Tibial nerve (tissue), 4 donors: ENCODE data around the gene ZNF648. TPM values are rescaled to one million over a fixed set of nuclear protein-coding genes. Genes with fewer than 3 reads are reported as not detected.

Source experiments
- DNase-seq, 2 donors: peaks; one replicate each; pipeline ENCODE4 v3.0.0-alpha.2; 2019; ENCODE audit warnings: low spot score in 2 of 2
- H3K27ac ChIP-seq, 4 donors: fragments of 200-600 bp; sonication (generic) in 3 of 4; one replicate each; pipeline ENCODE4 v1.5.1; 2017 to 2019; ENCODE audit warnings: mild to moderate bottlenecking in 1 of 4
- H3K27me3 ChIP-seq, 2 donors: fragments of 200-600 bp; sonication (generic) in 1 of 2; one replicate each; pipeline versions ENCODE4 v1.5.1 to v1.6.0; 2017 to 2019
- H3K36me3 ChIP-seq, 3 donors: fragments of 200-600 bp; sonication (generic); one replicate each; pipeline ENCODE4 v1.5.1; 2018 to 2019
- H3K4me1 ChIP-seq, 4 donors: fragments of 200-600 bp; sonication (generic) in 3 of 4; one replicate each; pipeline ENCODE4 v1.5.1; 2017 to 2019
- H3K4me3 ChIP-seq, 4 donors: fragments of 200-600 bp; sonication (generic) in 3 of 4; one replicate each; pipeline ENCODE4 v1.5.1; 2017 to 2019; ENCODE audit warnings: mild to moderate bottlenecking in 1 of 4, moderate library complexity in 1 of 4
- H3K9me3 ChIP-seq, 4 donors: fragments of 200-600 bp; sonication (generic) in 3 of 4; one replicate each; pipeline ENCODE4 v1.5.1; 2017 to 2019
- CTCF ChIP-seq, 5 experiments: fragments of 200-600 bp in 3 of 5; fragments of 450-650 bp in 2 of 5; sonication (generic) in 3 of 5; IDR thresholded peaks; one replicate each; pipeline ENCODE4 v1.5.1; 2016 to 2019; ENCODE audit warnings: antibody characterized with exemption in 5 of 5, mild to moderate bottlenecking in 3 of 5, moderate library complexity in 2 of 5
- EP300 ChIP-seq, 2 donors: sonication (generic); formaldehyde crosslinking; IDR thresholded peaks; one replicate each; pipeline ENCODE4 v1.6.1; 2017; ENCODE audit warnings: antibody characterized with exemption in 2 of 2, mild to moderate bottlenecking in 1 of 2
- POLR2A ChIP-seq, 2 donors: fragments of 450-650 bp; IDR thresholded peaks; one replicate each; pipeline ENCODE4 v1.6.1; 2017; ENCODE audit warnings: antibody characterized with exemption in 2 of 2, mild to moderate bottlenecking in 2 of 2, moderate library complexity in 2 of 2
- WGBS, 2 donors: methylation state at CpG; one replicate each; pipeline ENCODE4 v1.1.5; 2018; 5-methylcytosine and 5-hydroxymethylcytosine counted together
- total RNA-seq, 4 donors: library from RNA; depleted of rRNA; stranded (reverse); fragments of >200 nt; gene quantifications; one replicate each; pipeline ENCODE4 v1.1.0, GENCODE V29; 2016

Gene ZNF648
- total RNA-seq, 4 donors from 2014 or later = 0.20 to 1.5 (median 1.2) TPM

GRCh38 chr1:182054698-182055326 lies 6.7 kb downstream of the ZNF648 start:
- DNase-seq = peak; percentile 25 to 85
- Histone ChIP-seq H3K4me3 (no peak overlapping the region), H3K36me3 (no peaks in the 10 kb centered on the region), H3K9me3 (no peaks in the 10 kb centered on the region), H3K4me1 (no peaks in the 10 kb centered on the region), H3K27me3 (peaks cover 0 to 25% of the 10 kb centered on the region in 2 donors), H3K27ac (no peak overlapping the region)
- peak; percentile 31 to 51 (median 41) for TF ChIP-seq CTCF (IDR thresholded peaks at IDR 0.05)
- no peak for TF ChIP-seq EP300 (IDR thresholded peaks at IDR 0.05)
- 43 to 49% methylated on average over 4 of the region's 4 CpGs for WGBS, 2 donors

GRCh38 chr1:182052355-182052754 lies 9.2 kb downstream of the ZNF648 start:
- no peaks in the 10 kb centered on the region for H3K36me3 ChIP-seq
- no peak for DNase-seq
- H3K27me3 ChIP-seq = peaks cover 0 to 13% of the 10 kb centered on the region in 2 donors
- 81 to 84% methylated on average over 2 of the region's 2 CpGs for WGBS, 2 donors
- no peaks in the 10 kb centered on the region for H3K9me3 ChIP-seq
- no peak overlapping the region for H3K4me3 ChIP-seq
- H3K4me1 ChIP-seq = no peaks in the 10 kb centered on the region
- no peak overlapping the region for H3K27ac ChIP-seq
- TF ChIP-seq CTCF (IDR thresholded peaks at IDR 0.05) = no peak
- no peak for TF ChIP-seq POLR2A (IDR thresholded peaks at IDR 0.05)
- TF ChIP-seq EP300 (IDR thresholded peaks at IDR 0.05) = no peak

- no peak for TF ChIP-seq EP300 (IDR thresholded peaks at IDR 0.05)
- no peak for TF ChIP-seq CTCF (IDR thresholded peaks at IDR 0.05)
- TF ChIP-seq POLR2A (IDR thresholded peaks at IDR 0.05) = no peak
- Histone ChIP-seq H3K4me1 (no peaks in the 10 kb centered on the region), H3K36me3 (no peaks in the 10 kb centered on the region), H3K9me3 (no peaks in the 10 kb centered on the region), H3K4me3 (no peak overlapping the region), H3K27ac (no peak overlapping the region), H3K27me3 (peaks cover 0 to 9% of the 10 kb centered on the region in 2 donors)
- WGBS, 2 donors = 55 to 73% methylated on average over 1 of the region's 1 CpG
- no peak for DNase-seq
Measured at GRCh38 chr1:182051938-182052337, 9.6 kb downstream of the ZNF648 start.

GRCh38 chr1:182050481-182051448 lies 10.7 kb downstream of the ZNF648 start:
- no peak for DNase-seq
- Histone ChIP-seq H3K27me3 (no peaks in the 10 kb centered on the region), H3K36me3 (no peaks in the 10 kb centered on the region), H3K9me3 (peaks cover 0 to 6% (median 0%) of the 10 kb centered on the region in 4 donors), H3K4me3 (no peak overlapping the region), H3K27ac (no peak overlapping the region), H3K4me1 (no peaks in the 10 kb centered on the region)
- 74 to 78% methylated on average over 4 of the region's 4 CpGs for WGBS, 2 donors
- TF ChIP-seq EP300 (IDR thresholded peaks at IDR 0.05) (no peak), POLR2A (IDR thresholded peaks at IDR 0.05) (no peak), CTCF (IDR thresholded peaks at IDR 0.05) (no peak)

GRCh38 chr1:182048562-182048961 lies 12.9 kb downstream of the ZNF648 start:
- H3K9me3 ChIP-seq = peaks cover 0 to 13% (median 0%) of the 10 kb centered on the region in 4 donors

More at GRCh38 chr1:182048562-182048961, 12.9 kb downstream of the ZNF648 start:
- Histone ChIP-seq H3K27ac (no peak overlapping the region), H3K27me3 (no peaks in the 10 kb centered on the region), H3K4me3 (no peak overlapping the region), H3K36me3 (no peaks in the 10 kb centered on the region), H3K4me1 (no peaks in the 10 kb centered on the region)
- DNase-seq = no peak
- 63 to 87% methylated on average over 2 of the region's 2 CpGs for WGBS, 2 donors
- TF ChIP-seq EP300 (IDR thresholded peaks at IDR 0.05) = no peak
- TF ChIP-seq CTCF (IDR thresholded peaks at IDR 0.05) = no peak
- no peak for TF ChIP-seq POLR2A (IDR thresholded peaks at IDR 0.05)
